Measurements from ENCODE around the gene ILF2. TPM values are rescaled to one million over a fixed set of nuclear protein-coding genes. Genes with fewer than 3 reads are reported as not detected.
"Not testable (repeated sequence)": the region's sequence is repeated elsewhere in the genome, so short reads cannot be mapped to it uniquely, and the experiment has no call there.

Gene ILF2
- total RNA-seq, 1 donor from 2014 or later, result 267 TPM

DNA sequence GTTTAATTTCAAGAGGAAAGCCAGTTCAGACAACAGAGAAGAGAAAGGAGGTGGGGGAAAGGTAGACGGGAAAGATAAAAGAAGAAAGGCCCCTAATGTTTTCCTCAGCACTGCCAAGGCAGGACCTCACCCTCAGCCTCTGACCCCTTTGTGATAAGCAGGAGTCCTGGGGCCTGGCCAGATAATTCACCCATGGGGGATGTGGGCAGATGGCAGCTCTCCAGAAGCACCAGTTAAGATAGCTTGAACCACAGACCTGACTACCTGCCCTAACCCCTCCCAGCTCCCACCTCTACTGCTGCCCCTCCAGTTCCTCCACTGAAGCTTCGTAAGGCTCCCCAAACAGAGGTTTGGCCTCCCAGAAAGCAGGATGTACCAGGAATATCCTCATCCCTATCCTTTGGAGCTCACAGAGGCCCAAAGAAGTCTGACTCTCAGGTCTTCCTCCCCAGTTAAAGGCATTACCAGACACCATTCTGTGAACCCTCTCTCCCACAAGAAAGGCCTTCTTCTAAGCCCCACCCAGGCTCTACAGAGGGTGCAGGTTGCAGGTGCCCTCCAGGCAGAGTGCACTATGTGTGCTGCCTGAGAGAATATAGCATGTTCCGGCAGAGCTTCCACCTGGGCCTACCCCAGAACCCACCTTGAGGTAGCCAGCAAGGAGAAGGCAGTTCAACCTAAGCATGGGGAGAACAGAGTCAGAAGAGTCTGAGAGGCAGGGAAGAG is 21.5 kb downstream of the ILF2 start:
- no peak for DNase-seq

DNA sequence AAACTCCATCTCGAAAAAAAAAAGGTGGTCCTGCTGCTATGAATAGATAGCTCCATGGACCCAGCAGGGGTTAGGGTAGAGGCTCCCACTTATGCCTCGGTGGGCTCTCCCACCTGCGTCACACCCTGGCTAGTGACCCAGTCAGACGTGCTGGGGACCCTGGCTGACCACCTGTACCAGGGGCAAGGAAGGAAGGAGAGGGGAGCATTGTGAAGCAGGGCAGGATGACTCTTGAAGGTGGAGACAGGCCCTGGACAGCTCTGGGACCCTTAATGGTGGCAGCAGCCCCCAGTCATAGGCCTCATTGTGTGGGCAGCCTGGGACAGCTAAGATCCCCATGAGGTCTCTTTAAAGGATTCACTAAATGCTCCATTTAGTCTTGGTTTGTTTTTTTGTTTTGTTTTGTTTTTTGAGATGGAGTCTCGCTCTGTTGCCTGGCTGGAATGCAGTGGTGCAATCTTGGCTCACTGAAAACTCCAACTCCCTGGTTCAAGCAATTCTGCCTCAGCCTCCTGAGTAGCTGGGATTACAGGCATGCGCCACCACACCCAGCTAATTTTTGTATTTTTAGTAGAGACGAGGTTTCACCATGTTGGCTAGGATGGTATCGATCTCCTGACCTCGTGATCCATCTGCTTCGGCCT is 22.7 kb downstream of the ILF2 start:
- DNase-seq, result no peak

DNA sequence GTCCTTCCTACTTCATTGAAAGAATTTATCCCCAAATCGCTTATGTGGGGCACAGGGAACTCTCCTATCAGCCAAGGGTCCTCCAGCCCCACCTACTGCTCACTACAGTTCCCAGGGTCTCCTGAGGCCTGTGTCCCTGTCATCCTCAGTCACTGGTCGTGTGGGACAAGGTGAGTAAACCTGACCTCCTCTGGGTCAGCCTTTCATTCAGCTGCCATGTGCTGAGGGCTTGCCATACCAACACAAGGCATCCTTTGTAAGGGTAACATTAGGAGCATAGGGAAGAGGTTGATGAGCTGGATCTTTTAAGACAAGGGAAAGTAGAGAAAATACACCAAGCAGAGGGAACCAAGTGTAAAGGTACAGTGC is 23.5 kb downstream of the ILF2 start:
- no peak for DNase-seq

DNA sequence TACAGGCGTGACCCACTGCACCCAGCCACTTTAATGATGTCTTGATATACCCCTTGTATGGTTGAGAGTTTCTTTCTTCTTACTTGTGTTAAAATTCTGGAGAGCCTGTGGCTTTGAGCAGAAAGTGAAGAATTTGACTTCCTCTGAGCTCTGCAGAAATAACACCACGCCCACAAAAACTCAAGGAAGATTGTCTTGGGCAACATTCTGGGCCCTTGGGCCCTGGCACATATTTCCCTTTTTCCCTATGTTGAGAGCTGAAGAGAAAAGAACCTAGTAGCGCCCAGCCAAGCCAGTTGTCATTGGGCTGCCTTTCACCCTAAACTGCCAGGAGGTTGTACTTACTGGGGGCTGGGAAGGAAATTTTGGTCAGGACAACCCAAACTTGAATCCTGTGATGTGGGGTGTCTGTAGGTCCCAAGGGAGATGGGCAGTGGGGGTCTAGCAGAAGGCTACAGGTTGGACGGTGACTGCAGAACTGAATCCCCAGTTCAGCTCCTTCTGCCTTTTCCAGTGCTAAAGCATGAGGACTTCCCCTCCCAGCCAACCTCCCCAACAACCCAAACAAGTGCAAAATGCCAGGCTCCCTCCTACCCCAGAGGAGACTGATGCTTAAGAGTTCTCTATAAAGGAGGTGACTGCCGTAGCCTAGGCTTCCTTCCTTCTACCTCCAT is 24.0 kb downstream of the ILF2 start:
- no peak for DNase-seq

DNA sequence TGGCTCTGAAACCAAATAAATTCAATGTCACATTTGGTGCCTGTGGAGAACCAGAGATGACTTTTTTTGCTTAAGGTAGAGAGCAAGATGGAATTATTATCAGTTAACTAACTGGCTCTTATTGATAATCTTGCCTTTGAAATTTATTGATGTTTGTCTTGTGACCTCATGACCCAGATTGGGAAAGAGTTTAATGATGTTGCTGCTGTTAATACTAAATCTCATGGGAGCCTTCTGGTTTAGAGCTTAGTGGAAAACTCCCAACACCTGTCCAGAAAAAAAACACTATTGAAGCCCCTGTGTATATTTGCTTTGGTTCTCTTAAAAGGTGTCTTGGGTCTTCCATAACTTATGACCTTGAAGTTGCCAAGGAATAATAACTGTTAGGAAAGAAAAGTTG is 27.0 kb downstream of the ILF2 start:
- DNase-seq, result no peak

DNA sequence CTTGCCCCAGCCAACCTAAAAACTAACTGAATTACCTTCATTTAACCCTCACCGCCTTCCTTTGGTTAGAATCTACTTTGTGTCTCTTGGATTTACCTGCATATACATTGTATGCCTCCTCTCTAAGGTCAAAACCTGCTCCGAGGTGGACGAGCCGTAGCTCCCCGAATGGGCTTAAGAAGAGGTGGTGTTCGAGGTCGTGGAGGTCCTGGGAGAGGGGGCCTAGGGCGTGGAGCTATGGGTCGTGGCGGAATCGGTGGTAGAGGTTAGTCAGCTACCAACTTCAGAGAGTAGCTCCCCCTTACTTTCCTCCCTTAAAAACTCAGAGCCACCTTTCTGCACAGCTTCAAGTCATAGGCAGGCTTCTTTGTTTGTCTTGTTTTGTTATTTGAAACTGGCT is 27.7 kb downstream of the ILF2 start:
- no peak for DNase-seq

DNA sequence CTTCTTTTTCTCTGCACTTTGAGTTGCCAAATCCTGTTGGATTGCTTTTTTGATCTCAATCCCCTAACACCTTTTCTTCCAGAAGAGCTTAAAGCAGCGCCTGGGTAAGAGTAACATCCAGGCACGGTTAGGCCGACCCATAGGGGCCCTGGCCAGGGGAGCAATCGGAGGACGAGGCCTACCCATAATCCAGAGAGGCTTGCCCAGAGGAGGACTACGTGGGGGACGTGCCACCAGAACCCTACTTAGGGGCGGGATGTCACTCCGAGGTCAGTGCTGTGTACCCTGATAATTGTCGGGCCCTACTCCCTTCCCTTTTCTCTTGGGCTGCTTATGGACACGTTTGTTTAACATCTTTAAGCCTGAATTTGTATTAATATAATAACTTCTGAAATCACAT is 28.6 kb downstream of the ILF2 start:
- no peak for DNase-seq

DNA sequence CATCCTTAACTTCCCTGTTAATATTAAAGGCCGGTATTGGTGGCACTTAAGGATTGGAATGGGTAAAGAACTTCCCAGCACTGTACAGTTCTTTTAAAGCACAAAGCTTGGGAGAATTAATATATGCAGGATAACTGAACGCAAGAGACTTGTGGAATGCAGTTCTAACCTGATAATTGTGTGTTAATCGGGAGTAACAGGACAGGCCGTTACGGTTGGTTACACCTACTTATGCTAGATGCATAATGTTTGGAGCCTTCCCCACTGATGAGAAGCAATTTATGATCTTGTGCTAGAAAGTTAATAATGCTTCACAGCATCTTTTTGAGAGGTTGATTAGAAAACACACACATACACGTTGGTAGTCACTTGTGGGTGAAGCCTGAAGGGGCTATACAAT is 29.9 kb downstream of the ILF2 start:
- DNase-seq, result no peak

DNA sequence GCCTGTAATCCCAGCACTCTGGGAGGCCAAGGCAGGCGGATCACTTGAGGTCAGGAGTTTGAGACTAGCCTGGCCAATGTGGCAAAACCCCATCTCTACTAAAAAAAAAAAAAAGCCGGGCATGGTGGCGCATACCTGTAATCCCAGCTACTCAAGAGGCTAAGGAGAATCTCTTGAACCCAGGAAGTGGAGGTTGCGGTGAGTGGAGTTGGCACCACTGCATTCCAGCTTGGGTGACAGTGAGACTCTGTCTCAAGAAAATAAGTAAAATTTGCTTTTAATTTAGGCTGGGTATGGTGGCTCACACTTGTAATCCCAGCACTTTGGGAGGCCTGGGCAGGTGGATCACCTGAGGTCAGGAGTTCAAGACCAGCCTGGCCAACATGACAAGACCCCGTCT is 30.6 kb downstream of the ILF2 start:
- not testable (repeated sequence) for DNase-seq

DNA sequence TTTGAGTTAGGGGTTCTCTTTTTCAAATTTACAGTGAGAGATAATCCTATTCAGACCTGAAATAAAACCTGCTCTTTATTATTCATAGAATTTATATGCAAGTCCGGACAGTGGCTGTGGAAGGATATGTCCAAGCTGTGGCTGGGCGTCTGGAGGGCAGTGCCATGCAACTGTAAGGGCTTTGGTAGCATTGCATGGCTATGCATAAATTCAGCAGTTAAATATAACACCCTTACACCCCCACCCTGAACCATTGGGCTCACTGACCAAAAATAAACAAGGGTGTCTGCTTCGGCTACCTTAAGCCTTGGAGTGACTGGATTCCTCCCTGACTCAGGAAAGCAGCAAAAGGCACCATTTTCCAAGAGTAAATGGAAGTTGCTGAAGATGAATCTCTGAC is 31.5 kb downstream of the ILF2 start:
- no peak for DNase-seq

DNA sequence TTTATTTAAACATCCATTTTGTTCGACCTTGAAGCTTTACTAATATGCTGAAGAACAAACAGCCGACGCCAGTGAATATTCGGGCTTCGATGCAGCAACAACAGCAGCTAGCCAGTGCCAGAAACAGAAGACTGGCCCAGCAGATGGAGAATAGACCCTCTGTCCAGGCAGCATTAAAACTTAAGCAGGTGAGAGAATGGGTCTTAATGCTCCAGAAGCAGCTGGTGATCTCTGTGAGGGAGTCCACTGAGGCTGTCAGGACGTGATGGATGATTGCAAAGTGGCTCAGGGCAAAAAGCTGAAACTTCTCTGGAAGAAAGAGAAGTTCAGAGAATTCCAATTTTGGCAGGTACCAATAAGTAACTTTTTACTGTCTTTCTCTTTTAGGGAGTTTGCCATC is 32.5 kb downstream of the ILF2 start:
- DNase-seq, result no peak

DNA sequence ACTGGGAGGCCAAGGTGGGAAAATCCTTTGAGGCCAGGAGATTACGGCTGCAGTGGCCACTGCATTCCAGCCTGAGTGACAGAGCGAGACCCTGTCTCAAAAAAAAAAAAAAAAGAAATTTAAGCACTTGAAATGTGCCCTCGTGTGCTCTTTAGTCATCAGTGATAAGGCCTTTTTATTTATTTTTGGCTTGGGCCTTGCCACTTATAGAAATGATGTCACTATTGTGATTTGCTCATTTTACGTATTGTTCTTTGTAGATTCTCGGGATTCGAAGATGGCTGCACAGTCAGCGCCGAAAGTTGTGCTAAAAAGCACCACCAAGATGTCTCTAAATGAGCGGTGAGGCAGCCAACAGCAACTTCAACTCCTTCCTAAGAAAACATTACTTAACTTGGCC is 34.5 kb downstream of the ILF2 start:
- no peak for DNase-seq

DNA sequence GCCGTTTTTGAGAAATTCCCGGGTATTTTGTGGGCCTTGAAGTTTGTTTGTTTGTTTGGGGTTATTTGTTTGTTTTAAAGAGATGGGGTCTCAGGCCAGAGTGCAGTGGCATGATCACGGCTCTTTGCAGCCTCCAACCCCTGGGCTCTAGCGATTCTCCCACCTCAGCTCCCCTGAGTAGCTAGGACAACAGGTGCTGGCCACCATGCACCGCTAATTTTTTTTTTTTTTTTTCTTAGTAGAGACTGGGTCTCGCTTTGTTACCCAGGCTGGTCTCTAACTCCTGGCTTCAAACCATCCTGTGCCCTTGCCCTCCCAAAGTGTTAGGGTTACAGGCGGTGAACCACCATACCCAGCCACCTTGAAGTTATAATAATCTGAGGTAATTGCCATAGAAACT is 34.9 kb downstream of the ILF2 start:
- no peak for DNase-seq

DNA sequence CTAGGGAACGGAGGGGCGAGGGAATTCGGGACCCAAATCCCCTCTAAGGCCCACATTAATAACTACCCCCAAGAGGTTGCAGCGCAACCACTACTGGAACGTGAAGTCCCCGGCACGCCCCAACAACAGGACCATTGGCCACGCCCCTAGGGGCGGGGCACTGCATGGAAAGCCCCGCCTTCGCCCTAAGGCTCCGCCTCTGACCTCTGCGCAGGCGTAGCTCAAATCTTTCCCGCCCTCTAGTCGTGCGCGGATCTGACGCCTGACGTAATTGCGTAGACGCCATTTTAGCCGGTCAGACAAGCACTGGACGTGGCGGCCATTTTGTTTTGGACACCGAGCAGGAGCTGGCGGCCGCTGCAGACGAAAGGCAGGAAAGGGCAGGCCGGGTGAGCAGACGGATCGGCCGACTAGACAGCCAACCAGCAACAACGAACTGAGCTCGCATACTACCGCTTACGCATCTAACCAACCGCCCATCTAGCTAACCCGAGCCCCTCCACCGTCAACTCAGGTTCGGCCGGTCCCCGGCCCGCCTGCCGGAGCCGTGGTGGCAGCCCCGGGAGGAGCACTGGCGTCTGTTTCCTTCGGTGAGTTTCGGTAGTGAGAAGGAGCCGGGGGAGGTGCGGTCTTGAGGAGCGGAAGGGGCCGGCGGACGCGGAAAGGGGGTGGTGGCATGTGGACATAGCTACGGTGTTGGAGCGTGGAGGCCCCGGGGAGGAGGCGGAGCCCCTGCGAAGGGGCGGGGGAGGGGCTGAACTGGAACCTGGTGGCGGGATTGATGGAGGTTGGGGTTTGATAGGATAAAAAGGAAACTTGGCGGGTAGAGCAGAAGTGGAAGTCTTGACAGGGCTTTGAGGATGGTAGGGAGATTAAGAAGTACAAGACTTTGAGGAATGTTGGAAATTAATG is 36.8 kb downstream of the ILF2 start, which contains the start of gene CHTOP:
TSS of gene CHTOP (plus strand) at position 313 of the 912 bp plus-strand sequence. CDS start 2,523 bp downstream, outside the sequence.
- peak; percentile 100 for DNase-seq

DNA sequence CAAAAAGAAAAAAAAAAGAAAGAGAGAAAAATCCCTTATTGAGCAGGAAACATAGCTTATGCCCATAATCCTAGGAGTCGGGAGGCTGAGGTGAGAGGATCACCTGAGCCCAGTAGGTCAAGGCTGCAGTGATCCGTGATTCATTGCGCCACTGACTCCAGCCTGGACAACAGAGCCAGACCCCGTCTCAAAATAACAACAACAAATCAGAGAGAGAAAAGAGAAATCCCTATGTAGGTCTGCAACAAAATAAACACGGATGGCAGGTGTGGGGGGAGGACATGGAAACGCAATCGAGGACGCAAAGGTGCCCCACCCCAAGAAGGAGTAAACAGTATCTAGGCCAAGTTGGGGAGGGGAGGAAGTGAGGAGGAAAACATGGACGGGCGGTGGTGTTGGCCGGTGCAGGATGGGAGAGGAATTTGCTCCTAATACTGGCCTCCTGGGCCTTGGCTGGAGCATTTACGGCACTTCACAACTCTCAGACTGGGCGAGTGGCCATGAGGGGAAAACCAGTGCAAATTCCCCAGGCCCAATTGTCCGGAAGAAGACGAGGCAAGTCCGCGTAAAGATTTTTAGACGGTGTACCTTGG is 37.5 kb downstream of the ILF2 start:
- DNase-seq, result no peak

DNA sequence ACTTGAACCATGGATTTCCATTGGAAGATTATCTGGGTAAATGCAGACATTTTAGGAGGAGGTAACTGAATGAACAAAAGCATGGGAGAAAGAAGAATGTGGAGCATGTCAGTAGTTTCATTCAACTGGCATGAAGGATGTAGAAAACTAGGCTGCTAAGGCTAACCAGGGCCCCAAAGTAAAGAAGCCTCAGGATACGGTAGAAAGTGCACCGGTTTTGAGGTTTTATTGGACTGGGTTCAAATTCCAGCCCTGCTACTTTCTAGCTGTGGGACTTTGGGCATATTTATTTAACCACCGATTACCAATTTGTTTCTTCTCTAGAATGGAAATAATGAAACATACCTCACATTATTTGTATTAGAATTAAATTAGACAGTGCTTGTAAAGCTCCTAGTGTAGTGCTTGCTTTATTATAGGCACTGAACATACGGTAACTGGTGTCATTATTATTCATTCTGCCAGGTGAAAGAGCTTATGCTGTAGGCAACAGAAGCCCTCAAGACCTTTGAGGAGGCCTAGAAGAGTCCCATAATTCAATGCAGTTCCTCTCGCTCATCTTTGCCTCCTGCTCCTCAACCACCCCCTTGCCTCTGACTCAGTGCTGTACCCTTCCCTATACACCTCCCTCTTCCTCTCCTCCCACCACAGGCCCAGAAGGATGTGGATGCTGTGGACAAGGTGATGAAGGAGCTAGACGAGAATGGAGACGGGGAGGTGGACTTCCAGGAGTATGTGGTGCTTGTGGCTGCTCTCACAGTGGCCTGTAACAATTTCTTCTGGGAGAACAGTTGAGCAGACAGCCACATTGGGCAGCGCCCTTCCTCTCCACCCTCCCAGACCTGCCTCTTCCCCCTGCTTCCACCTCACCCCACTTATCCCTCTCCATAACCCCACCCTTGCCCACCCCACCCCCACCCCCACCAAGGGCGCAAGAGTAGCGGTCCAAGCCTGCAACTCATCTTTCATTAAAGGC is 39.5 kb downstream of the ILF2 start:
- DNase-seq, result no peak

DNA sequence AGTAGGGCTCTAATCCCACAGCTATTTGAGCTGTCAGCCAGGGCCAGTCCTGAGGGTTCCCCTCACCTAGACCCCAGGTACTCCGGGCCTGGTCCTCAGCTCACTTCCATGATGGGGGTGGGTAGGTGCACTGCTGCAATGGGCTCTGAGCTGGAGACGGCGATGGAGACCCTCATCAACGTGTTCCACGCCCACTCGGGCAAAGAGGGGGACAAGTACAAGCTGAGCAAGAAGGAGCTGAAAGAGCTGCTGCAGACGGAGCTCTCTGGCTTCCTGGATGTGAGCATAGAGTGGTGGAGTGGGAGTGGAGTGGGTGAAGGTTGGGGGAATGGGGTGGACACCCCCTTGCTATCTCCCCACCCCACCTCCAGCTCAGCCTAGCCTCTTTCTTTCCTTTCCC is 40.4 kb downstream of the ILF2 start:
- DNase-seq, result no peak

DNA sequence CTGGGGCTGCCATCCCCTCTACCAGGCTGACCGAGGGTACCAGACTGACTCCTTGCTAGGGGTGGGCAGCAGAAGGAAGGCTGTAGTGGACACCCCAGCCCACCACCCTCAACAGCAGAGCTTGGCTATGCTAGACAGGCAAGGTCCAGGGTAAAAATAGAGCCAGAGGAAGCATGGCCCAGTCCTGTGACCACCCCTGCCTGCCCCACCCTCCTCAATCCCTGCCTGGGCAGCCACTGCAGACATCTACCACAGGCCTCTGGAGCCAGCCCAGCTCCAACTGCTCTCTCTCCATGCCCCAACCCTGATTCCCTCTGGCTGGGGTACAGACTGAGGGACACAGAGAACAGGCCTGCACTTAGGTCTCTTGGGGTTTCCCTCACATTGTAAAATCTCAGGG is 40.8 kb downstream of the ILF2 start:
- DNase-seq, result no peak

DNA sequence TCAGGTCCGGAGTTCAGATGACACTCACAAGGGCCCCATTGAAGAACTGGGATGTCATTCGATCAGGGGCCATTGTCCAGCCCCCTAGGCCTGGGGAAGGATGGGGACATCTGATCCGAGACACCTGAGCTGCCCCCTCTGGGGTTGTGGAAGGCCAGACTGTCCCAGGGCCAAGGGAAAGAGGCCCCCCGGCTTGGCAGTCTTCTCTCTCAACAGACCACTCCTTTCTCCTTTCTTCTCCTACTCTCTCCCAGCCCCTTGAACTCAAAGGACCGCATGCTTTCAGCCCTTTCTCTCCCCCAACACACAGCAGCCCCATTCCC is 41.5 kb downstream of the ILF2 start:
- DNase-seq, result no peak

DNA sequence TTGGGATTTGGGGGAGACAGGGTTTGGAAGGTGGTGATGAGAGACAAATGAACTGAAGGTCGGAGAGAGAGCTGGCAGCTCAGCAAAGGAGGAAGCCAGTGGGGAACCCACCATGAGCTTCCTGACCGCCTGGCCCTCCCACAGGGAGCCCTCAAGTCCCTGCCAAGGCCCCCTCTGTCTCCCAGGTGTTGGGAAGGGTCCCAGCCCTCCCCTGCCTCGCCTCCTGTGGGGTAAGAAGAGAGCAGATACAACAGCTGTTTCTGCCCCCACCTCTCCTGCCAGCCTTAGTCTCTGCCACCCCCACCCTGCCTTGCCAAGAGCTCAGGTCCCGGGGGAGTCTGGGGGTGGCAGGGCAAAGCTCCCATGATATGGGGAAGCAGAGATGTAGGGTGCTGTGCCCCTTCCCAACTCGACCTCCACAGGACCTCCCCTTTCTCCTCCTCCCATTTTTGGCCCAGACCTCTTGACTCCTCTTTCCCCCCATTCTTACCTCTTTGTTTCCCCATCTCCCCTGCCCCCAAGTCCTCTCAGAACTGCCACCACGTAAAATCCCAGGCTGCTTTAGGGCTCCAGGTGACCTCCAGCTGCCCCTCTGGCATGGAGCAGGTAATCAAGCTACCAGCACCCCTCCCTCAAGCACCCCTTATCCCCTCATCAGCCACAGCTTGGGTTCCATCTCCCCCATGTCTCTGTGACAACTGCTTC is 42.0 kb downstream of the ILF2 start:
- DNase-seq, result no peak

Measured in dermis blood vessel endothelial cell (primary cell).